ENCODE measurements around the gene ABCC8. TPM values are rescaled to one million over a fixed set of nuclear protein-coding genes. Genes with fewer than 3 reads are reported as not detected.

The ABCC8 gene
- polyA plus RNA-seq (2012; ENCODE audit: missing spikeins) = not detected

- TF ChIP-seq POLR2AphosphoS5 (IDR thresholded peaks at IDR 0.05; ENCODE audit: low read depth, low read length) (no peak), POLR2A (IDR thresholded peaks at IDR 0.05; ENCODE audit: low read depth, low read length) (no peak), TAF1 (IDR thresholded peaks at IDR 0.05; ENCODE audit: borderline replicate concordance, low read depth, low read length) (no peak)
- FAIRE-seq = no peak
- DNase-seq (ENCODE audit: insufficient read length) = no peak
Measured at GRCh38 chr11:17476317-17477083, at the start of gene ABCC8. Gene ABCC8, minus strand, starts transcription at chr11:17476845. Its CDS starts 69 bp downstream, at chr11:17476776.

- no peak for TF ChIP-seq TAF1 (IDR thresholded peaks at IDR 0.05; ENCODE audit: borderline replicate concordance, low read depth, low read length)
- FAIRE-seq (no peak), DNase-seq (ENCODE audit: insufficient read length) (no peak)
Measured at GRCh38 chr11:17526326-17526725, 49.7 kb upstream of the ABCC8 start.

- no peak for TF ChIP-seq POLR2AphosphoS5 (IDR thresholded peaks at IDR 0.05; ENCODE audit: low read depth, low read length)
- TF ChIP-seq POLR2A (IDR thresholded peaks at IDR 0.05; ENCODE audit: low read depth, low read length) = no peak
- TF ChIP-seq TAF1 (IDR thresholded peaks at IDR 0.05; ENCODE audit: borderline replicate concordance, low read depth, low read length) = no peak
- FAIRE-seq (no peak), DNase-seq (ENCODE audit: insufficient read length) (no peak)
Measured at GRCh38 chr11:17525570-17525969, 48.9 kb upstream of the ABCC8 start.

- DNase-seq (ENCODE audit: insufficient read length) (no peak), FAIRE-seq (no peak)
- TF ChIP-seq POLR2AphosphoS5 (IDR thresholded peaks at IDR 0.05; ENCODE audit: low read depth, low read length) = no peak
Measured at GRCh38 chr11:17524221-17524620, 47.6 kb upstream of the ABCC8 start.

GRCh38 chr11:17522655-17523054 is 46.0 kb upstream of the ABCC8 start:
- no peak for TF ChIP-seq POLR2A (IDR thresholded peaks at IDR 0.05; ENCODE audit: low read depth, low read length)
- TF ChIP-seq TAF1 (IDR thresholded peaks at IDR 0.05; ENCODE audit: borderline replicate concordance, low read depth, low read length) = no peak
- no peak for TF ChIP-seq POLR2AphosphoS5 (IDR thresholded peaks at IDR 0.05; ENCODE audit: low read depth, low read length)
- no peak for FAIRE-seq
- no peak for DNase-seq (ENCODE audit: insufficient read length)

- TF ChIP-seq POLR2AphosphoS5 (IDR thresholded peaks at IDR 0.05; ENCODE audit: low read depth, low read length) = no peak
- TF ChIP-seq TAF1 (IDR thresholded peaks at IDR 0.05; ENCODE audit: borderline replicate concordance, low read depth, low read length) = no peak
- no peak for TF ChIP-seq POLR2A (IDR thresholded peaks at IDR 0.05; ENCODE audit: low read depth, low read length)
- FAIRE-seq (no peak), DNase-seq (ENCODE audit: insufficient read length) (no peak)
Measured at GRCh38 chr11:17521106-17521900, 44.7 kb upstream of the ABCC8 start.

- no peak for FAIRE-seq
- TF ChIP-seq POLR2AphosphoS5 (IDR thresholded peaks at IDR 0.05; ENCODE audit: low read depth, low read length) = no peak
- no peak for TF ChIP-seq TAF1 (IDR thresholded peaks at IDR 0.05; ENCODE audit: borderline replicate concordance, low read depth, low read length)
- no peak for TF ChIP-seq POLR2A (IDR thresholded peaks at IDR 0.05; ENCODE audit: low read depth, low read length)
- no peak for DNase-seq (ENCODE audit: insufficient read length)
Measured at GRCh38 chr11:17519061-17519885, 42.6 kb upstream of the ABCC8 start.

- TF ChIP-seq POLR2A (IDR thresholded peaks at IDR 0.05; ENCODE audit: low read depth, low read length) (no peak), POLR2AphosphoS5 (IDR thresholded peaks at IDR 0.05; ENCODE audit: low read depth, low read length) (no peak), TAF1 (IDR thresholded peaks at IDR 0.05; ENCODE audit: borderline replicate concordance, low read depth, low read length) (no peak)
- DNase-seq (ENCODE audit: insufficient read length) (no peak), FAIRE-seq (no peak)
Measured at GRCh38 chr11:17518366-17518765, 41.7 kb upstream of the ABCC8 start.

GRCh38 chr11:17517186-17517585 is 40.5 kb upstream of the ABCC8 start:
- DNase-seq (ENCODE audit: insufficient read length) = no peak
- TF ChIP-seq TAF1 (IDR thresholded peaks at IDR 0.05; ENCODE audit: borderline replicate concordance, low read depth, low read length) (no peak), POLR2AphosphoS5 (IDR thresholded peaks at IDR 0.05; ENCODE audit: low read depth, low read length) (no peak), POLR2A (IDR thresholded peaks at IDR 0.05; ENCODE audit: low read depth, low read length) (no peak)
- no peak for FAIRE-seq

- no peak for FAIRE-seq
- no peak for DNase-seq (ENCODE audit: insufficient read length)
- TF ChIP-seq POLR2AphosphoS5 (IDR thresholded peaks at IDR 0.05; ENCODE audit: low read depth, low read length) (no peak), TAF1 (IDR thresholded peaks at IDR 0.05; ENCODE audit: borderline replicate concordance, low read depth, low read length) (no peak), POLR2A (IDR thresholded peaks at IDR 0.05; ENCODE audit: low read depth, low read length) (no peak)
Measured at GRCh38 chr11:17516551-17517150, 40.0 kb upstream of the ABCC8 start.

Measured in GM12892 (cell line).